SHP77 (cell line): ENCODE measurements around the gene RAG1.

Experiments
- DNase-seq, 2 experiments: peaks; one replicate each; lab custom pipeline; 2025; lab: John Stamatoyannopoulos, UW

Gene RAG1

DNA sequence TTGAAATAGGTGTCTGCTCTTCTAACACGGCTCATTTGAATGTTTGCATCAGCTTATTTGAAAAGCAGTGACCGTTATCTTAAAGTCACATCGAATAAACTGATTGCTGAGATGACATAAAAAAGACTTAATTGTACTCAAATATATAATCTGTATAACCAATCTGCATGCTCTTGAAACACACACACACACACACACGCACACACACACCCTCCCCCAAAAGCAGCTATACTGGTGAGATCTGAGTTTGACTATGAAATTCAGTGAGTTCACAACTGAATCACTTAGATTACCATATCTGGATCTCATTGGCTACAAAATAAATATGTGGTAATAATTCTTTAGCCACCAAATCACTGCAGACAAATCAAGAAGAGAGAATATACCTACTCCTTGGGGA, 22.7 kb downstream of the RAG1 start:
- DNase-seq: no peak

DNA sequence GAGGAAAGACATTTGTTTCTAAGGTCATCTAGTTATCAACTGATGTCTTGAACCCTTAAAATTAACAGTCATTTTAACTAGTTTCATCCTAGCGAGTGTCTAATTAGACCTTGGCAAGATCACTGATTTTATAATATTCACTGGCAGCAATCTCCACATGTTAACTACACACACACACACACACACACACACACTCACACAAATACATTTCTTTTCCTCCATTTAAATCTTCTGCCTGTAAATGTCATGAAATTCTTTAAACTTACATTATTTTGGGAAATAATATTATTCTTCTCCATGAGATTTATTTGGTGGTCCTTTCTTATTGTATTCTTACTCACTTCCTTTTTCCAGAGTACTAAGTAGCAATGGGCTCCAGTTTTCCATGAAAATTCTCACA, 23.6 kb downstream of the RAG1 start:
- DNase-seq: no peak

DNA sequence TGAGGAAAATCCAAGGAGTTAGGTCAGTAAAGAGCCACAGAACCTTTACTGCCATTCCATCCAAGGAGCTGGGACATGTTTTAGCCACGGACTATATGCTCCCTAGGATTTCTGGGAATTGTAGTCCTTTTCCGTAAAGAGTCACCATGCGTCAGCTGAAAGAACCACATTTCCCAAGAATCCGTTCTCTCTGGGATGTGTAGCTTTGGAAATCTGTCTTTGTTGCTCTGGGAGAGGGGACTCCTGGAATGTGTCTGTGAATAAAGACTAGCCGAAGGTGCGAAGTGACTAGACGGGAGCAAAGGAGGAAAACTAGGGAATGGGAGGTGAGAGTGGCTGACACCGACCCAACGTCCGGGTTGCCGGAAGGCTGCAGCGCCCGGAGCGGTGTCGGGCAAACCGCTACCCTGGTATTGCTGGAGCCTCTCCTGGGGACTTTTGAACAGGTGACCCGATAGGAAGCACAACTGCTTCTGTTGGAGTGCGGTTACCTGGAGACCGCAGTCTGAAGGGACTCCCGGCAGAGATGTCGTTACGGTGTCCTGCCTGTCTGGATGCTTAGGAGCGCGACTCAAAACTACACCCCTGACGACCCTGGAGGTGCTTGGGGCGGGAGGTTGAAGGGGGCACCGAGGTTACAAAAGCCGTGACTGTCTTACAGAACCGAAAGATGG, 26.6 kb downstream of the RAG1 start, which contains the start of gene IFTAP:
TSS of gene IFTAP (plus strand) at position 187 of the 674 bp plus-strand sequence. CDS start 15,602 bp downstream, outside the sequence.
- DNase-seq: peak; percentile 94

DNA sequence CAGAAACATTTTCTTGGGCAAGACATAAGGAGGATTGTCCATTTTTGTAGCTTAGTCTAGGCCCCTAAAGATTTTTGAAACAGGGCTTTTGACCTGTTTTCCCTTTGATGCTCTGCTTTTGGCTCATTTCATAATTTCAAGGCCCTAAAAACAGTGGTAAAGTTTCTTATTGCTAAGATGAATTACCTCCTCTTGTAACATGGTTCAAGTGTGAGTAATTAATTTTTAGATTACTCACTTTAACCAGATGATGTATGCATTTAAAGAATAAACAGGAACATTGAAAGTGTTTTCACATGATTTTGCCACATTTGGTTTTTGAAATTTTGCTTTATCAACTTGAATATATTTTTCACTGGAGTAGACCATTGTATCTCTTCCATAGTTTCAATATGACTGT, 29.1 kb downstream of the RAG1 start:
- DNase-seq: no peak

DNA sequence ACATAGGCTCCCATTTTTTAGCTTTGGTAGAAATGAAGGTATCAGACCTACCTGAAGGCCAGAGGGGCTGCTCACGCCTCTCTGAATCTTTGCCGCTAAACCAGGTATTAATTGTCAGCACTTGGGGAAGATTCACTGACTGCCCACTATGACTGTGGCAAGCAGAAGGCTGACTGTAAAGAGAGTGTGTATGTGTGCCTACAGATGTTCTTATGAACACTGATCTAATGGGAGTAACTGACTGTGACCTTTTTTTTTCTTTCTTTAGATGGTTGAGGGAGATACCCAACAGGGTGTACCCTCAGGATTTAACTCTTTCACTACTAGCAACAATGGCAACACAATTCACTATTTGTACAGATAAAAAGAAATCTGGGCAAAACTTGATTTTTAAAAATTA, 30.2 kb downstream of the RAG1 start, which contains the start of gene RAG2:
TSS of gene RAG2 (minus strand) at position 186 of the 400 bp plus-strand sequence. CDS start 4,068 bp downstream, outside the sequence.
- no peak for DNase-seq

DNA sequence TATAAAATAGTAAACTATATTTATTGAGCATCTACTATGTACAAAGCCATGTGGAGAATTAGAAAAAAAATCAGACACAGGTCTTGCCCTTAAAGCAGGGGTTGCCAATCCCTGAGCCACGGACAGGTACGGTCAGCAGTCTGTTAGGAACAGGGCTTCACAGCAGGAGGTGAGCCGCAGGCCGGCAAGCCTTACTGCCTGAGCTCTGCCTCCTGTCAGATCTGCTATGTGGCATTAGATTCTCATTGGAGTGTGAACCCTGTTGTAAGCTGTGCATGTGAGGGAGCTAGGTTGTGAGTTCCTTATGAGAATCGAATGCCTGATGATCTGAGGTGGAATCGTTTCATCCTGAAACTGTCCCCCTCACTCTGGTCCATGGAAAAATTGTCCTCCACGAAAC, 32.4 kb downstream of the RAG1 start:
- no peak for DNase-seq

DNA sequence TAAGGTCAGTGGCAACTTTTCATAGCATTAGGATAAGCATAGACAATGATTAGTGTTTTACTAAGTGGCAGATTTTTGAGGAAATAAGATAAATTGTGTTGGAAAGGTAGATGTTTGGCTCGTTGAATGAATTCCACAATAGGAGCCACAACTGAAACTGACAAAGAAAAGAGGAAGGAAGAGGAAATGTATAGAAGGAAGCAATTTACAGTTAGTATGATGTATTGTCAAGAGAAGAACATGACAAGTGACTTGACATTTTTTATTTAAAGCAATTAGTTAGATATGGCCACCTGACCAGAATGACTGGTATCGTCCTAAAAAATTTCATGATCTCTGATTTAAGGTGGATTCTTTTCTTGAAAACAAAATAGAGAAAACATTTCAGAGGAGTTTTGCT, 33.3 kb downstream of the RAG1 start:
- DNase-seq: no peak

DNA sequence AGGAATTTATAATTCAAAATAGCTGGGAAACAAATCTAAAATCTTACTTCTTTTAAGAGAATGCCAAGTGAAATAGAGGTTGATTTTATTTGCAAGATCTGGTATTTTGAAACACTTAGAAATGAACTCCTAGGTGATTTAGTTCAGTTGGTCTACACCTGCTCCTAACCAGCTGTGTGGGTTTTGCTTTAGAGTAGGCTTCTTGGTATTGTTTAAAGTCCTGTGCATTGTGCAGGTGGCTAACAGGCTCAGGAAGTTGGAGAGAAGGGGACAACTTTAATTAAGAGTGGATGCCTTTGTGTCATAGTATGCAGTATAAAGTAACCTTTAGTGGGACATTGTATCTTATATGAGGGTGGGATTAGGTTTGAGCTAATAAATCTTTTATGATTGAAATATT, 34.3 kb downstream of the RAG1 start:
- peak in 1 of 2 experiments; percentile 4 for DNase-seq

DNA sequence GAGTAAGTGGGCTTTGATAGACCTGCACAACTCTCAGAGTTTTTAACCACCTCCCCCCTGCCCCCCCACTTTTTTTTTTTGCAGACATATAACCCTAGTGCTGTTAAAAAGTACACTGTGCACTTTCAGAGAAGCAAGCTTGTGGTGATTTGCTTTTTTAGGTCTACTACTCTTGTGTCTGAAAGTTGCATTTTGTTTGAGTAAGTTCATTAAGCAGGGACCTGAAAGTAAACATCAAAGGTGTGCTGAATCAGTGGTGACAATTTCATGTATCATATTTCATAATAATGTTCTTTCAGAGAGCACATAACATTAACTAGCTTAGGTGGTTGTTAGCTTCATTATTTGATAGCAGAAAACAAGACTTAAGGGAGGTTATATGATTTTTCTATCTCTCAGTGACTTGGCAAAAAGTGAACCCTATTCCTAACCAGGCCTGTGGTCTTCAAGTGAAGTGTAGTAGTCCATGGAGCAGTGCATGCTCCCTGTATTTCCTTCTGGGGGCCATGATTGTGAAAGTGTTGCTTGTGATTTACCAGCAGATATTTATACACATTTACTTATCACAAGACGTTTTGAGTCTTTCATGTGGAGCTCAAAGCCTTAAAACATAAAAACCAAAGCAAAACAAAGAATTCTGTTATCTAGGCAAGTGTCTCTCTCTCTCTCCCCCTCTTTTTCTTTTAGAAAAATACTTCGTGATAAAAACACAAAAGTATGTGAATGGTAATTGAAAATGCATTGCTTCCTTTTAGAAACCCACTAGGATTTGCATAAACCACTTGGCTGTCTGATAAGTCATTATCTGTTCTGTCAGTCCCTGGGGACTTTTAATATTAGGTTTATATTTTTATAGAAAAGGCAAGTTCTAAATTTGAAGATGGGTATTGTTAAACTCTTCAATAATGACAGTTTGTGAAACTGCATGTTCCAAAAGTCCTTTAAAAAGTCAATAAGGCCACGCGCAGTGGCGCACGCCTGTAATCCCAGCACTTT, 37.7 kb downstream of the RAG1 start:
- no peak for DNase-seq

DNA sequence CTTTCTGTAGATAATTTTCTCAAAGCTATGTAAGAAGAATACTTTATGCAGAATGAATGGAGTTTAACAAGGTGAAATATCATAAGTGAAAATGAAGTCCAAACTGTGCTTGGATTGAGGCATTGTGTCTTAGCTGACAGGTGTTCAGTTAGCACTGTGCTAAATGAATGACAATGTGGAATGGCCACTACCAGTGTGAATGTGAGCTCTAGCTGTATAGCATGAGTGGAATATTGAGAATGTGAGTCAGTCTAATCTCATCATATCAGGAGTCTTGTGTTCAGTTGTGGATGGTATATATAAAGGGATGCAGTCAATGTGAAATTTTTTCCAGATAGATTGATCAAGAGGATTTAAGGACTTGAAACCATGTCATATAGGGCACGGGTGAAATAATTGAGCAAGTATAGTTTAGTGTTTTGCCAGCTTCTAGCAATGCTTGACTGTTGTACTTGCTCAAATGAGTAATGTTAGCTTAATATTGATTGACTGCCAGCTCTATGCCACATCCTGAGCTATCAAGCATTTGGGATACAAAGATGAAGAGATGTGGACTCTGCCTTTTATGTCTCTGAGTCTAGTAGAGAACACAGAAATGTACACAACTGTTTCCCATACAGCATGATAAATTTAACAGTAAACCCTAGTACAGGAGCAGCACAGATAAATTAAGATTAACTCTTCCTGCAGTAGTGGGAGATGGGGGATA, 40.8 kb downstream of the RAG1 start:
- no peak for DNase-seq

DNA sequence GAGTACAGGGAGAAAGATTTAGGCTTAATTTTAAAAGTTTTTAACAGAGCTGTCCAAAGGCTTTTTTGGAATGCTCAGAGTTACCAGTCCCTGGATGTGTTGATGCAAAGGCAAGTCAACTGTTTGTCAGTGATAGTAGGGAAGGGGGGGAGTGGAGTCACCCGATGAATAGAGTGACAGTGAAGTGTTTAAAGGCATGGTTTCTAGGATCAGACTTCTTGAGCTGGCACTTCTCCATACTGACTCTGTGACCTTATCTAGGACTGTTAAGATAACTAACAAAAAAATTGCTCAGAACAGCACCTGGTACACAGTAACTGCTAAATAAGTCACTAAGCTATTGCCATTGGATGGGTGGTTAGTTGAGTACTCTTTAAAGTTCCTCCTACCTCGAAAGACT, 41.6 kb downstream of the RAG1 start:
- DNase-seq: no peak

DNA sequence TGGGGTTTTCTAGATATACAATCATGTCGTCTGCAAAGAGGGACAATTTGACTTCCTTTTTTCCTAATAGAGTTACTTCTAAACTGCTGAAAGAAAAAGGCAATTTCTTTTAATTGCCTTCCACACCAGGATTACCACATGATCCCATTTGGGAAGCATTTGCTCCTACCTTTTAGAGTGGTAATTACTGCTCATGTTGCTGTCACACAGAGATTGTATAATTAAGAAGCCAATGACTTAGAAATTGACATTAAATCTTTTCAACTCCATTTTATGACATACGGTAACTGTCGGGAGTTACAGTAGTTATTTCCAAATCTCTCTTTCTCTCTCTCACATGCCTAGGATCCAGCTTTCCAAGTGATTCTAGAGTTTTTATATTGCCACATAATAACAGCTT, 48.0 kb downstream of the RAG1 start:
- no peak for DNase-seq

DNA sequence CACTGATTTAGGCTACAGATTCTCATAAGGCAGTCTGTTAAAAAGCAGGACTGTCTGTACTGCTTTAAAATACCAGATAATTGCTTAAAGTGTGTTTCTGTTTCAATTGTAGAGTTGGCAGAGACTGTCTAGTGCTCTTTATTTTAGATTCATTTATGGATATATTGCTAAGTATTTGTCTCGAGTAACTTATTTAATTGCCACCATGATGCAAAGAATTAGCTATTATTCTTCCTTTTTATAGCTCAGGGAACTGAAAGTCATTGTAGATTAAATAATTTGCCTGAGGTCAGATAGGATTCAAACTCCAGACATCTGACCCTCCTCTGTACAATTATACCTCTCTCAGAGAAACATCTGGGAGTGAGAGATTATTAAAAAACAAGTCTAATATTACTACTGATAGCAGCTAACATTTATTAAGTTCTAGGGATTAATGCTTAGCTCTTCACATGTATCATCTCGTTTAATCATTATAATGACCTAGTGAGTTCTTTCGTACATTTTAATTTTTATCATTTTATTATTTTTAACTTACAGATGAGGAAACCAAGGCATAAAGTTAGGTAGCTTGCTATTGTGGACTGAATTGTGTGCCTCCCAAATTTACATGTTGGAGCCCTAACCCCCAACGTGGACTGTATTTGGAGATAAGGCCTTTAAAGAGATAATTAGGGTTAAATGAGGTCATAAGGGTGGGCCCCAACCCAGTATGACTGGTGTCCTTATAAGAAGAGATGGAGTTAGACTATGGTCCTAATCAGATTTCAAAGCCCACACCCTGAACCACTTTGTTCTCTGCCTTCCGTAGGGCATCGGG, 49.9 kb downstream of the RAG1 start:
- no peak for DNase-seq

DNA sequence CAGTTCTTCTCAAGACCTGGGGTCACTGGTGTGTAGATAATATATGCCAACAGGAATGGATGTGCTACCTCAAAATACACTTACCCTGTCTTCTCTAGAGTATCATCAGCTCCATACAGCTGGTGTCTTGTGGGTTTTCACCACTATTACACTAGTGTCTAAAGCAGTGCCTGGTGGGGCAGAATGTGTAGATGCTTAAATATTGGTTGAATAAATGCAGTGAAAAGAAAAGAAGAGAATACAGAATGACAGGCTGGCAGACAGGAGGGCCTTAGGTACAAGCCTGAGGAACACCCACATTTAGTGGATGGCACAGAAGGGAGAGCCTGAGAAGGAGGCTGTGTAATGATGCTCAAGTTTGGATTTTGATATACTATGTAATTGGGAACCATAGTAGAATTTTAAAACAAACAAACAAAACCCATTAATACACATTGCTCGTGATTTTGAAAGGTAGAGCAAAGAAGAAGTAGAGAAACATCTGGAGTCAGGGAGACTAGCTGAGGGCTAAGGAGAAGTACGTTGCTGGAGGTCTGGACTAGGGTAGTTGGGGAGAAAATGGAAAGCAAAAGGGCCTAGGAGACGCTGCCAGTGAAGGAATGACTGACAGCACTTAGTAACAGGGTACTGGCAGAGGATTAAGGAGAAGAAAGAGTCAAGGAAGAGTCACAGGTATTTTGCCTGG, 50.7 kb downstream of the RAG1 start:
- no peak for DNase-seq

DNA sequence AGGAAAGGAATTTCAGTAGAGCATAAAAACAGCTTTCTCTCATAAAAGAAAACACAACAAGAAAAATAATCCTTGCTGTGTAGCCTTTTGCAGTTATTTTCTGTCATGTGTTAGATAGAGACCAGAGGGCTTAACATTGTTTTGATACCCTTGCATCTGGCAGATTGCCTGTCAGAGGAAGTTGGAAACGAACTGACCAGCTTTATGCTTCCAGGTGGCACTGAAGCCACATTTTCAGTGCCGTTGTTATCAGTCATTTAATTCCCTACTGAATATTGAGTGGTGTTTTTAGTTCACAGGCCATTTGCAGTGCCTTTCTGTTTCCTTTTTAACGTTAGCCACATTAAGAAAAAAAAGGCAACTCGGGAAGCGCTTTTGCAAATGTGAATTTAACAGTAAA, 51.7 kb downstream of the RAG1 start:
- no peak for DNase-seq

DNA sequence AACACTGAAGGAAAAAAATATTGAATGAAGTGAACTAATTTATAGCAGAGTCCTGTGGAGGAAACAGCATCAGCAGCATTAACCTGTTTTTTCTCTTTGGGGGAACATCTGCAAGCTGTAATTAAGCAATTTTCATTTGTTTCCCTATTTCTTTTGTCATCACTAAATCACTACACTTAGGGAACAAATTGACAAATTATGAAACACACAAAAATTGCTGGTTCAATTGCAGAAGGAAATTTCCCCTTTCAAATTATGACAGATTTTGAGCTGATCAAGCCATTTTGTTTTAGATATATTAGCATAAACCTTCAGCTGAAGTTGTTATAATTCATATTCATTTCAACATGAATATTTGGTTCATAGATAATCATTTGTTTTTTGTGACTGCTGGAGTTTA, 52.4 kb downstream of the RAG1 start:
- DNase-seq: no peak

DNA sequence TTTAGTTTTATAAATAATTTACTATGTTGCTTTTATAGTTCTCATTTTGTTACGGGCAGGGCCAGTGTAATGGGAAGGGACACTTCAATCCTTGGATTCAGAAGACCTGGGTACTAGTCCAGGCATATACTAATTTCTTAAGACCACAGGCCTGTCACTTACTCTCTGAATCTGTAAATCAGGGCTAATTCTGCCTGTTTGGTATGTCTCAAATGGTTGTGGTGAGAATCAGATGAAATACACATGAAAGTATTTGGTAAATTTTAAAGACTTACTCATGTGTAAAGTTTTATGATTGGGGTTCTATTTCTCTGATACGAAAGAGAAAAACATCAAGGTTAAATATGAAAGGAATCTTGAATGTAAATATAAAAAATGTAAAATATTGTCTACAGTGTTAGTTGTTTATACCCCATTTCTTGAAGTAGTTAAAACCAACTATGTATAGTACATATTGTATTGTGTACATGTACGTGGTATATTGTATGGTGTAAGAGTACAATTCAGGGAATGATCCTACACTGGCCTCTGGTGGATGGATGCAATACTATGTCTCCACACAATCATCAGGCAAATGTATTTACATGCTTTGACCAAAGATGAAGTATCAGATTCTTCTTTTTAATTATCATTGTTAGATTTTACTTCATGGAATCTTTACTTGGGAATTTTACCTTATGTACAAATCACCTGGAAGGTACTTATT, 54.8 kb downstream of the RAG1 start:
- peak; percentile 9 to 11 for DNase-seq

DNA sequence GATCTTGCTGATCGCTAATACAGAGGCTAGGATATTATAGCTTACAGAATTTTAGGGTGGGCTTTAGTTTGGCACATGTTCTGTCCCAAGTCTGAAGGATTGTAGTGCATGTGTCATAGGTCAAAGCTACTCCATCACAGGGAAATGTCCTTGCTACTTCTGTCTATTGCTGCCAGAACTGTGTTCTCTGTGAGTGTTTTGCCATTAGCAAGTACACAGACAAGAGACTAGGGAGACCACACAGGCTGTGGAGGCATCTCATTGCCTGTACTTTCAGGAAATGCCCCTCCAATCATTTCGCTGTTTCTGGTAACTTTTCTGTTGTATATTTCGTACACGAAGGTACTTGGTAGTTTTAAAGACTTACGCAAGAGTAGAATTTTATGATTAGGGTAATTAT, 55.7 kb downstream of the RAG1 start:
- DNase-seq: no peak

DNA sequence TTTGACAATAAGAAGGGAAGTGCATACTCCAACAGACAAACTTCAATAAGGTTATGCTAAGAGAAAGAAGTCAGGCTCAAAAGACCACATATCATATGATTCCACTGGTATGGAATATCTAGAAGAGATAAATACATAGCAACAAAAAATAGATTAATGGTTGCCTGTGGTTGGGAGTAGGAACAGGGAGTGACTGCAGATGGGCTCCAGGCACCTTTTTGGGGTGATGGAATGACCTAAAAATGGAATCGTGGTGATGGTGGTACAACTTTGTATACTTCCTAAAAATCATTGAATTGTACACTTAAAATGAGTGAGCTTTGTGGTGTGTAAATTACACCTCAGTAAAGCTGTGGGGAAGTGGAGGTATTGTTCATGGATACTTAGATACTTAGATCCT, 59.2 kb downstream of the RAG1 start:
- DNase-seq: no peak

DNA sequence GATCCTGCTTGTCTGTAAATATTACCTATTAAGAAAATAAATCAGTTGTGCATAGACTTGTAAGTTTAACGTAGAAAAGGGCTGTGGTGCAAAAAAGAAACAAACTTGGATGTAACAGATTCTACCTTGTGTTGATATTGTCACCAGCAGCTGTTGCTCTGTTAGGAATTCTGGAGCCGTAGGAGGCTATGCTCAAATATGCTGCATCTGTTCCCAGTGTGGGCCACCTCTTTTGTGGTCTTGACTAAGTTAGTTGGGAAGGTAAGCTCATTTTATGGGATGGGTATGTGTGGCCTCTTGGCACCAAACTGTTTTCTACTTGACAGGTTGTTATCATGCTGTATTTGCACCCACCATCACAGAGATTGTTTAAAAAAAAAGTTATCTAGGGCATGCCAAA, 59.7 kb downstream of the RAG1 start:
- no peak for DNase-seq
